Right lobe of liver (tissue), 4 donors: ENCODE results near the gene UTS2R.

Experiments used
- POLR2A ChIP-seq: fragments of 450-650 bp; IDR thresholded peaks from one replicate; pipeline ENCODE4 v1.6.1; 2017; ENCODE audit warnings: antibody characterized with exemption, mild to moderate bottlenecking
- TF ChIP-seq, protein P1 (sequence below), 4 donors: fragments of 200-600 bp in 3 of 4; fragments of 450-650 bp in 1 of 4; IDR thresholded peaks; one replicate each; pipeline versions ENCODE4 v1.5.1 to v1.8.0; 2016 to 2022; ENCODE audit warnings: antibody characterized with exemption in 4 of 4, mild to moderate bottlenecking in 2 of 4
- donor health status: DM: no; HTN: no; CAD: no.
- donor health status: DM: no; HTN: no; CAD: no.
- donor health status: DM: no; HTN: yes; CAD: no.

DNA sequence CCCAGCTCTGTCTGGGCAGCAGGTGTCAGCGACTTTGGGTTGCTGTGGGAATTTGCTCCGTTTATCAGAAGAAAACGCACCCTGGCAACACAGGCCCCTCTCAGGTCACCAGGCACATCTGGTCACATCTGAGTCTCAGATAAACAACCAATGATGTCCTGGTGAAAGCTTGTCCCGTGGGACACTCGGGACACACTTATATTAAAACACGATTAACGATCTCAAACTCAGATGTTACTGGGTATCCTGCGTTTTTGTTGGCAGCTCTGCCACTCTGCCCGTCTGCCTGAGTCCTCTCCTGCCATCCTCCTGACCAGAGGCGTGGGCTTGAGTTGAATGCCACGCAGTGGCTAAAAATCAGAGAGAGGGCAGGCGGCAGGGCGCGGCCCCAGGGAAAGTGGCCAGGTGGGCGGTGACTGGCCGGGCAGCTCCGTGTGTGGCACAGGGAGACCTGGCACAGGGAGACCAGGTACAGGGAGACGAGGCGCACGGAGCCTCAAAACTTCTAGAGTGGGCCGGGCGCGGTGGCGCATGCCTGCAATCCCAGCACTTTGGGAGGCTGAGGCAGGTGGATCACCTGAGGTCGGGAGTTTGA is 40.1 kb upstream of the UTS2R start:
- TF ChIP-seq, protein P1, sequence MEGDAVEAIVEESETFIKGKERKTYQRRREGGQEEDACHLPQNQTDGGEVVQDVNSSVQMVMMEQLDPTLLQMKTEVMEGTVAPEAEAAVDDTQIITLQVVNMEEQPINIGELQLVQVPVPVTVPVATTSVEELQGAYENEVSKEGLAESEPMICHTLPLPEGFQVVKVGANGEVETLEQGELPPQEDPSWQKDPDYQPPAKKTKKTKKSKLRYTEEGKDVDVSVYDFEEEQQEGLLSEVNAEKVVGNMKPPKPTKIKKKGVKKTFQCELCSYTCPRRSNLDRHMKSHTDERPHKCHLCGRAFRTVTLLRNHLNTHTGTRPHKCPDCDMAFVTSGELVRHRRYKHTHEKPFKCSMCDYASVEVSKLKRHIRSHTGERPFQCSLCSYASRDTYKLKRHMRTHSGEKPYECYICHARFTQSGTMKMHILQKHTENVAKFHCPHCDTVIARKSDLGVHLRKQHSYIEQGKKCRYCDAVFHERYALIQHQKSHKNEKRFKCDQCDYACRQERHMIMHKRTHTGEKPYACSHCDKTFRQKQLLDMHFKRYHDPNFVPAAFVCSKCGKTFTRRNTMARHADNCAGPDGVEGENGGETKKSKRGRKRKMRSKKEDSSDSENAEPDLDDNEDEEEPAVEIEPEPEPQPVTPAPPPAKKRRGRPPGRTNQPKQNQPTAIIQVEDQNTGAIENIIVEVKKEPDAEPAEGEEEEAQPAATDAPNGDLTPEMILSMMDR (IDR thresholded peaks at IDR 0.05) = no peak
- TF ChIP-seq POLR2A = no peak
